ENCODE data around the gene SWAP70.
"Not testable (repeated sequence)": the region's sequence is repeated elsewhere in the genome, so short reads cannot be mapped to it uniquely, and the experiment has no call there.

Gene SWAP70

GRCh38 chr11:9739123-9739900 is 75.4 kb downstream of the SWAP70 start:
- TF ChIP-seq, protein P1, sequence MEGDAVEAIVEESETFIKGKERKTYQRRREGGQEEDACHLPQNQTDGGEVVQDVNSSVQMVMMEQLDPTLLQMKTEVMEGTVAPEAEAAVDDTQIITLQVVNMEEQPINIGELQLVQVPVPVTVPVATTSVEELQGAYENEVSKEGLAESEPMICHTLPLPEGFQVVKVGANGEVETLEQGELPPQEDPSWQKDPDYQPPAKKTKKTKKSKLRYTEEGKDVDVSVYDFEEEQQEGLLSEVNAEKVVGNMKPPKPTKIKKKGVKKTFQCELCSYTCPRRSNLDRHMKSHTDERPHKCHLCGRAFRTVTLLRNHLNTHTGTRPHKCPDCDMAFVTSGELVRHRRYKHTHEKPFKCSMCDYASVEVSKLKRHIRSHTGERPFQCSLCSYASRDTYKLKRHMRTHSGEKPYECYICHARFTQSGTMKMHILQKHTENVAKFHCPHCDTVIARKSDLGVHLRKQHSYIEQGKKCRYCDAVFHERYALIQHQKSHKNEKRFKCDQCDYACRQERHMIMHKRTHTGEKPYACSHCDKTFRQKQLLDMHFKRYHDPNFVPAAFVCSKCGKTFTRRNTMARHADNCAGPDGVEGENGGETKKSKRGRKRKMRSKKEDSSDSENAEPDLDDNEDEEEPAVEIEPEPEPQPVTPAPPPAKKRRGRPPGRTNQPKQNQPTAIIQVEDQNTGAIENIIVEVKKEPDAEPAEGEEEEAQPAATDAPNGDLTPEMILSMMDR (IDR thresholded peaks at IDR 0.05; ENCODE audit: low read depth, low read length, missing control alignments) = no peak
- peak; percentile 66 for DNase-seq (ENCODE audit: low read depth)
- H3K4me3 ChIP-seq (ENCODE audit: low read depth, low read length) = no peak overlapping the region

- DNase-seq (ENCODE audit: low read depth) = peak; percentile 61
- TF ChIP-seq, protein P1 (IDR thresholded peaks at IDR 0.05; ENCODE audit: low read depth, low read length, missing control alignments) = no peak
- H3K4me3 ChIP-seq (ENCODE audit: low read depth, low read length) = no peak overlapping the region
Measured at GRCh38 chr11:9740202-9740883, 76.5 kb downstream of the SWAP70 start.

DNA sequence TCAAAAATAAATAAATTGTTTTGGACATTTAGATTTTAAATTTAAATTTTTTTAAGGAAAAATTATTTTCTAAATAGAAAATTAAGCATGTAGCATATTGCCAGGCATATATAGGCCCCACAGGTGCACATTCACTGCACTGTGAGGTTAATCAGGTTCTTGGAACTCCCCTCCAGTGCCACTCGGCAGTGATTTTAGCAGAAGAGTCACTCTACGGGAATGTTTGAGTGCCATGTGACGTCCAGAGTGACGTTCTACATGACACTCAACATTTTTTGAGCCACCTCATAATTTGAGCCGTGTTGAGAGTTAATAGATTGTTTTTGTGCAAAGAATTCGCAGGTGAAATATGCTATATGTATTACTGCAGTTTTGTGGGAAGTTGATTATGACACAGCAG is 77.4 kb downstream of the SWAP70 start:
- no peak overlapping the region for H3K4me3 ChIP-seq (ENCODE audit: low read depth, low read length)
- DNase-seq (ENCODE audit: low read depth) = no peak
- TF ChIP-seq, protein P1 (IDR thresholded peaks at IDR 0.05; ENCODE audit: low read depth, low read length, missing control alignments) = no peak

DNA sequence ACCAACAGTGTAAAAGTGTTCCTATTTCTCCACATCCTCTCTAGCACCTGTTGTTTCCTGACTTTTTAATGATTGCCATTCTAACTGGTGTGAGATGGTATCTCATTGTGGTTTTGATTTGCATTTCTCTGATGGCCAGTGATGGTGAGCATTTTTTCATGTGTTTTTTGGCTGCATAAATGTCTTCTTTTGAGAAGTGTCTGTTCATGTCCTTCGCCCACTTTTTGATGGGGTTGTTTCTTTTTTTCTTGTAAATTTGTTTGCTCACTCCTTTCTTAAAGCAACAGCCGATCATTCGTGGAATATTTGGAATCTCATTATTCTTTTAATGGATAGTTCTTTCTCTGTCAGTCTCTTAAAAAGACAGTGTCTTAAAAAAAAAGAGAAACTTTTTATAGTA is 79.6 kb downstream of the SWAP70 start:
- not testable (repeated sequence) for H3K4me3 ChIP-seq (ENCODE audit: low read depth, low read length); DNase-seq (ENCODE audit: low read depth)

GRCh38 chr11:9745411-9746211 is 81.7 kb downstream of the SWAP70 start:
- no peak overlapping the region; the same call in 1 of the 2 replicates for H3K4me3 ChIP-seq (ENCODE audit: low read depth, low read length)
- no peak for DNase-seq (ENCODE audit: low read depth)
- TF ChIP-seq, protein P1 (IDR thresholded peaks at IDR 0.05; ENCODE audit: low read depth, low read length, missing control alignments) = no peak

DNA sequence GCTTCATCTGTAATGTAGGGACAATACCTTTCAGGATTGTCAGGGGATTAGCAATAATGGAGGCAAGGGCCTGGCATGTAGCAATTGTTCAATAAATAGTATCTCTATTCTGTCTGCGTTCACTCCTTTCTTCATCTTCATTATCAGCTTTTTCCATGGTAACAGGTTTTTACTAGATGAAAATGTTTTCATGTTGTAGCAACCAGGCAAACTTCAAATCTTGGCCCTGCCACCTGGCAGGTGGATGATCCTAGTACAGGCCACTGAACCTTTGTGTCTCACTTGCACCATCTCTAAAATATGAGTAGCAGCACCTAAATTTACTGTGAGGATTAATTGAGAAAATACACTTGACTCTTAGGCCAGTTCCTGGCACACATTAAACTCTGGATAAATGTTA is 83.4 kb downstream of the SWAP70 start:
- DNase-seq (ENCODE audit: low read depth) = no peak
- TF ChIP-seq, protein P1 (IDR thresholded peaks at IDR 0.05; ENCODE audit: low read depth, low read length, missing control alignments) = no peak
- H3K4me3 ChIP-seq (ENCODE audit: low read depth, low read length) = no peak overlapping the region

GRCh38 chr11:9747828-9748227 is 84.0 kb downstream of the SWAP70 start:
- TF ChIP-seq, protein P1 (IDR thresholded peaks at IDR 0.05; ENCODE audit: low read depth, low read length, missing control alignments) = no peak
- no peak for DNase-seq (ENCODE audit: low read depth)
- no peak overlapping the region for H3K4me3 ChIP-seq (ENCODE audit: low read depth, low read length)

Data from GM12864 (cell line).